ENCODE data around the gene CALML6.
"Not testable (repeated sequence)": the region's sequence is repeated elsewhere in the genome, so short reads cannot be mapped to it uniquely, and the experiment has no call there.

Gene CALML6

DNA sequence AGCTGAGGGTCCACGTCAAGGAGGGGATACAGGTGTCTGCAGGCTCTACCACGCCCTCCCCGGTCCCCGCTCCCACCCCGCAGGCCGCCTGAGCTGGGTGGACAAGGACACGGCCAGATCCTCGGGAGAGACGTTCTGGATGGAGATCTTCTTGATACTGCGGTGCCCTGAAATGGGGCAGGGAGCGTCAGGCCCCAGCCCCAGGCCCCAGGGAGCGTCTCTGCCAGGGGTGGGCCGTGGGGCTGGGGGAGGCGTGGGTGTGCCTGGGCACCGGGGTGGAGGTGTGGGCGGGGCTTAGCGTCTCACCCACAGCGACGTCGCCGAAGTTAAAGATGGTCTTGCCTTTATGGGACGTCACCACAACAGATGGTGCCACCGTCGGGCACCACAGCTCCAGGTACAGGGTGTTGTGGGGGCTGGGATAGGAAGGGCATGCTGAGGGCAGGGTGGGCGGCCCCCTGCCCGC lies 11.3 kb downstream of the CALML6 start:
- DNase-seq (ENCODE audit: low read depth in 2 of 2) = no peak
- no peak overlapping the region for H3K4me3 ChIP-seq (replicated peaks in 1 of 2; ENCODE audit: low read depth in 2 of 2, low read length in 2 of 2)
- TF ChIP-seq, protein P1, sequence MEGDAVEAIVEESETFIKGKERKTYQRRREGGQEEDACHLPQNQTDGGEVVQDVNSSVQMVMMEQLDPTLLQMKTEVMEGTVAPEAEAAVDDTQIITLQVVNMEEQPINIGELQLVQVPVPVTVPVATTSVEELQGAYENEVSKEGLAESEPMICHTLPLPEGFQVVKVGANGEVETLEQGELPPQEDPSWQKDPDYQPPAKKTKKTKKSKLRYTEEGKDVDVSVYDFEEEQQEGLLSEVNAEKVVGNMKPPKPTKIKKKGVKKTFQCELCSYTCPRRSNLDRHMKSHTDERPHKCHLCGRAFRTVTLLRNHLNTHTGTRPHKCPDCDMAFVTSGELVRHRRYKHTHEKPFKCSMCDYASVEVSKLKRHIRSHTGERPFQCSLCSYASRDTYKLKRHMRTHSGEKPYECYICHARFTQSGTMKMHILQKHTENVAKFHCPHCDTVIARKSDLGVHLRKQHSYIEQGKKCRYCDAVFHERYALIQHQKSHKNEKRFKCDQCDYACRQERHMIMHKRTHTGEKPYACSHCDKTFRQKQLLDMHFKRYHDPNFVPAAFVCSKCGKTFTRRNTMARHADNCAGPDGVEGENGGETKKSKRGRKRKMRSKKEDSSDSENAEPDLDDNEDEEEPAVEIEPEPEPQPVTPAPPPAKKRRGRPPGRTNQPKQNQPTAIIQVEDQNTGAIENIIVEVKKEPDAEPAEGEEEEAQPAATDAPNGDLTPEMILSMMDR (IDR thresholded peaks at IDR 0.05; ENCODE audit: low read depth, low read length) = no peak

DNA sequence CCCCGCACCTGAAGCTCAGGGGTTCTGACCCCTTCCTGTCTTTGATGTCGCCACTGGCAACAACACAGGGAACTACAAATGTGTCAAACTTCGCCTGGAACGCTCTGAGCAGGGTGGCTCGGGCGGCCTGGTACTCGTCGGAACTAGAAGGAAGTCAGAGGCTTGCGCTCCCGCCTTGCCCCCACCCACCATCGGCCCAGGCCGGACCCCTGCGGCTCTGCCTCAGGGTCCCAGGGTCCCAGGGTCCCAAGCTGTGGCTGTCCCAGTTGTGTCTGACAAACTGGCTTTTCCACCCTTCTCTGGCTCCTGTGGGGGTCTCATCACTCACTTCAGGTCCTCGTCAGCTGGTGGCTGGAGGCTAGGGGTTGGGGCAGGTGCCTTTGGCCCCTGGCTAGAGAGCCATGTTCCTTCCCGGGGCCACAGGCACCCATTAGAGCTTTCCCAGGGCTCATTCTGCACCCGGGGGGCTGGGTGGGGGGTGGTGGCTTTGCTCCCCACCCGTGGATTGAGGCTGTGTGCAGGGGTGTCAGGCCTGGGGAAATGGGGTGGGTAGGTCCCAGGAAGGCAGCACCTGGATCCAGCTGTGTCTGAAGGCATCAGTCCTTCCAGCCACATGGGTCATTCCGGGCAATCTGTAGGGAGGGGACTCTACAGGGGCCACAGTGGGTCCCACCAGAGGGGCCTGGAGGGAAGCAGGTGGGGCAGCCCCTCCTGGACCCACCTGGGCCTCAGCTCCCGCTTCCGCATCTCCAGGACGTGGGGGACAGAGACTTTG lies 12.0 kb downstream of the CALML6 start:
- TF ChIP-seq, protein P1 (IDR thresholded peaks at IDR 0.05; ENCODE audit: low read depth, low read length) = no peak
- DNase-seq (ENCODE audit: low read depth in 2 of 2) = no peak
- no peak overlapping the region for H3K4me3 ChIP-seq (replicated peaks in 1 of 2; ENCODE audit: low read depth in 2 of 2, low read length in 2 of 2)

DNA sequence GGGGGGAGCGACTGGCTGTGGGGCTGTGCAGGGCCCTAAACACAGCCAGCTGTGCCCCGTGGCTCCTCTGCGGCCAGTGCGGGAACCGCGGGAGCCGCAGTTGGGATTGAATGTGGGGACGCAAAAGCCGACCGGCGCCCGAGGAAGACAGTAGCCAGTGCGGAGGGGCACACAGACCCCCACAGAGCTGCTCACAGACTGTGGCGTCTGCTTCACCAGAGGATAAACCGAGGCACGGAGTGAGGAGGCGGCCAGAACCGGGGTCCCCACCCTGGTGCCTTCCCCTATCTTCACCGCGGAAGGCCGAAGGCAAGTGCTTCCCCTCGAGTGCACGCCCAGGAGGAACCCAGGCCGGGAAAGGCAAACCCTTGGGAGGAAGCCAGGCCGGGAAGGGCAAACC lies 12.7 kb downstream of the CALML6 start:
- H3K4me3 ChIP-seq (replicated peaks in 1 of 2; ENCODE audit: low read depth in 2 of 2, low read length in 2 of 2) = no peak overlapping the region
- no peak for DNase-seq (ENCODE audit: low read depth in 2 of 2)
- TF ChIP-seq, protein P1 (IDR thresholded peaks at IDR 0.05; ENCODE audit: low read depth, low read length) = no peak

DNA sequence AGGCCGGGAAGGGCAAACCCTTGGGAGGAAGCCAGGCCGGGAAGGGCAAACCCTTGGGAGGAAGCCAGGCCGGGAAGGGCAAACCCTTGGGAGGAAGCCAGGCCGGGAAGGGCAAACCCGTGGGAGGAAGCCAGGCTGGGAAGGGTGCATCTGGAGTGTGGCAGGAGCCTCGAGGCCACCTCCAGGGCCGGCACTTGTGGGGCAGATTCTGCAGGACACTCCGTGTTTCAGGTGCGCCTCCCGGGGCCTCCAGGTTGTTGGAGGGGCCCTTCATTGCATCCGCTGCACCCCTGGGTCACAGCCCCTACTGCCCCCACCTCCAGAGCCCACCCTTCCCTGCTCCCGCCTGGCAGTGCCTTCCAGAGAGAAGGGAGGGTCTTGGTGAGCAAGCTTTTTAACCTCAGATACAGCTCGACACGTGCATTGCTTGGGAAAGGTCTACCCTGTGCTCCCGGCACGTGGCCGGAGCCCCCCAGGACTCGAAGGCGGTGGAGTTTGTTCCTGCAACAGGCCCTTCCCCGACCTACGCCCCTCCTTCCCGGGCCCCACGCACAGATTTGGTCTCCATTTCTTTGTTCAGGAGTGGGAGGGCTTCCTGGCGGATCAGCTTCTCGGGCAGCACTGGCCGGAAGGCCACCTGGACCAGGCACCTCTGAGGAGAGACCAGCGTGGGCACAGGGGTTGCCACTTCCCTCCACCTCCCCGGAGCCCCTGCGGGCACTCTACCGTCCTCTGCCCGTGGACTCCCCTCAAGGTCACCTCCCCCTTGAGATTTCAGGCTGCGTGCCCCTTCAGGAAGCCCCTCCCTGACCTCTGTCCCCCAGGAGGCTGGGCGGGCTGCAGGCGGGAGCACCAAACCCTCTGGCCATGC lies 13.4 kb downstream of the CALML6 start:
- DNase-seq (ENCODE audit: low read depth in 2 of 2) = no peak
- H3K4me3 ChIP-seq (replicated peaks in 1 of 2; ENCODE audit: low read depth in 2 of 2, low read length in 2 of 2) = no peak overlapping the region
- TF ChIP-seq, protein P1 (IDR thresholded peaks at IDR 0.05; ENCODE audit: low read depth, low read length) = no peak

DNA sequence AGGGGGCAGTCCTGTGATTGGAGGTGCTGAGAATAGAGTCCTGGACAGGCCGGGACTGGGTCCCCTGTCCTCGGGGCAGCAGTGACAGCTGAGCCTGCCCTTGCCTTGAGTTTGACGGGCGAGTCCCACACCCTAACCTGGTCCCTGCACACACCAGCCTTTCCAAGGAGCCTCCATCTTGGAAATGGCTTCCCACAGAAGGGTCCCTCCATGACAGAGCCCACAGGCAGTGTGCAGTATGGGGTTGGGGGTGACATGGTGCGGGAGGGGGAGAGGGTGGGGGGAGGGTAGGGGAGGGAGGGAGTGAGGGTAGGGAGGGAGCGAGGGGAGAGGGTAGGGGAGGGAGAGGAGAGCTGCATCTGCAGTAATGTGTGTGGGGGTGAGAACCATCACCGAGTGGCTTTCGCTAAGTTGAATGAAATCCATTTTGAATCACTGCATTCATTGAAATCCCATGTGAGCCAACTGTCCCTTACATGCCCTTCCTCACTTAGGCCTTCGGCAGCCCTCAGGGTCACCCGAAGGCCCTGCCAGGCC lies 14.1 kb downstream of the CALML6 start:
- TF ChIP-seq, protein P1 (IDR thresholded peaks at IDR 0.05; ENCODE audit: low read depth, low read length) = no peak
- no peak for DNase-seq (ENCODE audit: low read depth in 2 of 2)
- no peak overlapping the region for H3K4me3 ChIP-seq (replicated peaks in 1 of 2; ENCODE audit: low read depth in 2 of 2, low read length in 2 of 2)

DNA sequence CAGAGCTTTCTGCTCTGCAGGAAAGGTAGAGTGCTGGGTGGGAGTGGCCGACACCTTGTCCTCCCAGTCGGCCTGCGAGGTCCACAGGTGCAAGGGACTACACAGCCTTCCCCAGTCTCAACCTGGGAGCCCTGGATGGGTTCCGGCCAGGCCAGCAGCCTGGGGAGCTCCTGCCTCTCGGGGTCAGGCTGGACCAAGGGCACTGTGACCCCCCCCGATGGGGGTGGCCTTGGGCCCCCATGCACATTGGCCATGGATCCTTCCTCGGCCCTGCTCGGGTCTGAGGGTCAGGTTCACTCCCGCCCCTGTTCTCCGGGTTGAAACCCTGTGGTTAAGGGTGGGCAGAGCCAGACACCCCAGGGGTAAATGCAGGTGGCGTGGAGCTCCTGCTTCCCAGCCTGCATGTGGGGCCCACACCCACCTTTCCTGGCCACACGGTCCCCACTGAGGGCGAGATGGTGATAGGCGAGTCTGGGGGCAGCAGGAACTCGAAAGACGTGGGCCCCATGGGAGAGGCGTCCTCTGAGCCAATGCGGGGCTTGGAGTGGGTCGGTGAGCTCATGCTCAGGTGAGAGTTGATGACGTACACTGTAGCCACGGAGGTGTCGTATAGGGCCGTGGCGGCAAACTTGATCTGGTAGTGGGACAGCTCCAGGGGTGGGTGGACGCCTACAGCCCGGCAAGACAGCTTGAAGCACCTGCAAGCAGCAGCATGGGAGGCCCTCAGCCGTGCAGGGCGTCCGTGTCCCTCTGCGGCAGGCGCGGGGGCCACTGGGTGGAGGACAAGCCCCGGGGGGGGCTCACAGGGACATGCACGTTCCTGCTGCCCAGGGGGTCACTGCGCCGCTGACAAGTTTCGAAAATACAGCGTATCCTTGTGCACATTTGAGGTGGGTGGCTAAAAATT lies 14.8 kb downstream of the CALML6 start:
- no peak for DNase-seq (ENCODE audit: low read depth in 2 of 2)
- no peak overlapping the region for H3K4me3 ChIP-seq (replicated peaks in 1 of 2; ENCODE audit: low read depth in 2 of 2, low read length in 2 of 2)
- TF ChIP-seq, protein P1 (IDR thresholded peaks at IDR 0.05; ENCODE audit: low read depth, low read length) = no peak

DNA sequence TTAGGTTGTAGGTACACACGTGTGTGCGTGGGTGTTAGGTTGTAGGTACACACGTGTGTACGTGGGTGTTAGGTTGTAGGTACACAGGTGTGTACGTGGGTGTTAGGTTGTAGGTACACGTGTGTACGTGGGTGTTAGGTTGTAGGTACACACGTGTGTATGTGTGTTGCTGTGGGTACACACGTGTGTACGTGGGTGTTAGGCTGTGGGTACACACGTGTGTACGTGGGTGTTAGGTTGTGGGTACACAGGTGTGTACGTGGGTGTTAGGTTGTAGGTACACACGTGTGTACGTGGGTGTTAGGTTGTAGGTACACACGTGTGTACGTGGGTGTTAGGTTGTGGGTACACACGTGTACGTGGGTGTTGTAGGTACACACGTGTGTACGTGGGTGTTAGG lies 19.8 kb downstream of the CALML6 start:
- DNase-seq (ENCODE audit: low read depth in 2 of 2); H3K4me3 ChIP-seq (replicated peaks in 1 of 2; ENCODE audit: low read depth in 2 of 2, low read length in 2 of 2): not testable (repeated sequence)
